GM21367 (cell line): ENCODE results near the gene RNPEPL1.

Experiments
- ATAC-seq: cut with Tn5 transposase; IDR thresholded peaks from one replicate; pipeline ENCODE4 v1.9.1; 2021; ENCODE audit not compliant: unreplicated experiment

Gene RNPEPL1

GRCh38 chr2:240589850-240590525 is 21.7 kb downstream of the RNPEPL1 start:
- ATAC-seq, result no peak

GRCh38 chr2:240590681-240591111 is 22.4 kb downstream of the RNPEPL1 start:
- ATAC-seq, result no peak

- no peak for ATAC-seq
Measured at GRCh38 chr2:240591226-240591625, 22.9 kb downstream of the RNPEPL1 start.

- no peak for ATAC-seq
Measured at GRCh38 chr2:240591784-240592183, 23.5 kb downstream of the RNPEPL1 start.

- no peak for ATAC-seq
Measured at GRCh38 chr2:240593026-240593702, 24.9 kb downstream of the RNPEPL1 start.

- ATAC-seq, result no peak
Measured at GRCh38 chr2:240593703-240594451, 25.6 kb downstream of the RNPEPL1 start.

GRCh38 chr2:240594511-240595380 is 26.5 kb downstream of the RNPEPL1 start:
- ATAC-seq, result no peak

GRCh38 chr2:240595381-240596079 is 27.2 kb downstream of the RNPEPL1 start:
- no peak for ATAC-seq

- no peak for ATAC-seq
Measured at GRCh38 chr2:240596080-240596460, 27.8 kb downstream of the RNPEPL1 start.

GRCh38 chr2:240596491-240596931 is 28.2 kb downstream of the RNPEPL1 start:
- ATAC-seq, result no peak

GRCh38 chr2:240597054-240597418 is 28.8 kb downstream of the RNPEPL1 start:
- no peak for ATAC-seq

GRCh38 chr2:240597419-240598181 is 29.3 kb downstream of the RNPEPL1 start:
- ATAC-seq, result no peak

GRCh38 chr2:240598311-240598911 is 30.1 kb downstream of the RNPEPL1 start:
- ATAC-seq, result no peak

- ATAC-seq, result no peak
Measured at GRCh38 chr2:240599141-240599583, 30.9 kb downstream of the RNPEPL1 start.

GRCh38 chr2:240600451-240600961 is 32.2 kb downstream of the RNPEPL1 start:
- no peak for ATAC-seq

GRCh38 chr2:240601061-240601830 is 33.0 kb downstream of the RNPEPL1 start:
- no peak for ATAC-seq

GRCh38 chr2:240601831-240602160 is 33.5 kb downstream of the RNPEPL1 start:
- ATAC-seq, result no peak
